IMR-90 (cell line): ENCODE data around the gene SSX2IP.

Source experiments
- BHLHE40 ChIP-seq: fragments of 150-350 bp; IDR thresholded peaks from 2 replicates; pipeline ENCODE4 v1.6.1; 2016; ENCODE audit warnings: mild to moderate bottlenecking, low read depth, low read length
- CEBPB ChIP-seq: IDR thresholded peaks from 2 replicates; pipeline ENCODE4 v1.6.1; 2012; ENCODE audit warnings: low read depth, low read length, improper control_type of control experiment
- CTCF ChIP-seq: conservative IDR thresholded peaks from 2 replicates; pipeline ENCODE4 v1.5.1; 2012; ENCODE audit warnings: mild to moderate bottlenecking, low read depth, low read length, improper control_type of control experiment
- ELK1 ChIP-seq: fragments of 150-350 bp; IDR thresholded peaks from 2 replicates; pipeline ENCODE4 v1.6.1; 2016; ENCODE audit warnings: low read depth, mild to moderate bottlenecking, low read length, moderate library complexity, borderline replicate concordance
- MAFK ChIP-seq: IDR thresholded peaks from 2 replicates; pipeline ENCODE4 v1.6.1; 2012; ENCODE audit warnings: low read depth, low read length, improper control_type of control experiment
- MAZ ChIP-seq: IDR thresholded peaks from 2 replicates; pipeline ENCODE4 v1.6.1; 2012; ENCODE audit warnings: low read depth, mild to moderate bottlenecking, low read length, improper control_type of control experiment, moderate library complexity, borderline replicate concordance
- MXI1 ChIP-seq: IDR thresholded peaks from 2 replicates; pipeline ENCODE4 v1.6.1; 2012; ENCODE audit warnings: low read depth, mild to moderate bottlenecking, low read length, moderate library complexity, borderline replicate concordance
- NFE2L2 ChIP-seq: fragments of 150-350 bp; IDR thresholded peaks from 2 replicates; pipeline ENCODE4 v1.6.1; 2016; ENCODE audit warnings: low read depth, mild to moderate bottlenecking, low read length
- POLR2A ChIP-seq: IDR thresholded peaks from 2 replicates; pipeline ENCODE4 v1.6.1; 2012; ENCODE audit warnings: mild to moderate bottlenecking, low read depth, low read length
- RAD21 ChIP-seq: IDR thresholded peaks from 2 replicates; pipeline ENCODE4 v1.6.1; 2012; ENCODE audit warnings: low read length, improper control_type of control experiment
- RFX5 ChIP-seq: IDR thresholded peaks from 2 replicates; pipeline ENCODE4 v1.8.0; 2012; ENCODE audit warnings: low read depth, mild to moderate bottlenecking, low read length, moderate library complexity
- SMC3 ChIP-seq: fragments of 150-350 bp; IDR thresholded peaks from 2 replicates; pipeline ENCODE4 v1.6.1; 2016; ENCODE audit warnings: low read depth, mild to moderate bottlenecking, antibody characterized with exemption, low read length, moderate library complexity
- USF2 ChIP-seq: fragments of 150-350 bp; IDR thresholded peaks from 2 replicates; pipeline ENCODE4 v1.6.1; 2017; ENCODE audit warnings: mild to moderate bottlenecking, antibody characterized with exemption, low read length, low read depth

GRCh38 chr1:84632673-84633434 is 57.4 kb downstream of the SSX2IP start:
- TF ChIP-seq CTCF (no peak), NFE2L2 (no peak), RAD21 (no peak), MXI1 (no peak), POLR2A (no peak), USF2 (no peak), SMC3 (no peak), BHLHE40 (no peak; the same call in 1 of the 2 replicates), MAZ (no peak), CEBPB (no peak), MAFK (no peak), RFX5 (no peak), ELK1 (no peak)
